HG02610 (cell line): ENCODE results near the gene CSF1.
"Not testable (repeated sequence)": the region's sequence is repeated elsewhere in the genome, so short reads cannot be mapped to it uniquely, and the experiment has no call there.

ENCODE experiments used
- ATAC-seq: cut with Tn5 transposase; IDR thresholded peaks from one replicate; pipeline ENCODE4 v1.9.1; 2021; ENCODE audit warnings: mild to moderate bottlenecking, moderate library complexity; ENCODE audit not compliant: unreplicated experiment

CSF1 gene

GRCh38 chr1:109933856-109934711, 23.4 kb downstream of the CSF1 start:
- ATAC-seq: no peak

- ATAC-seq: no peak
Measured at GRCh38 chr1:109935451-109935900, 24.8 kb downstream of the CSF1 start.

- no peak for ATAC-seq
Measured at GRCh38 chr1:109937738-109938137, 27.1 kb downstream of the CSF1 start.

DNA sequence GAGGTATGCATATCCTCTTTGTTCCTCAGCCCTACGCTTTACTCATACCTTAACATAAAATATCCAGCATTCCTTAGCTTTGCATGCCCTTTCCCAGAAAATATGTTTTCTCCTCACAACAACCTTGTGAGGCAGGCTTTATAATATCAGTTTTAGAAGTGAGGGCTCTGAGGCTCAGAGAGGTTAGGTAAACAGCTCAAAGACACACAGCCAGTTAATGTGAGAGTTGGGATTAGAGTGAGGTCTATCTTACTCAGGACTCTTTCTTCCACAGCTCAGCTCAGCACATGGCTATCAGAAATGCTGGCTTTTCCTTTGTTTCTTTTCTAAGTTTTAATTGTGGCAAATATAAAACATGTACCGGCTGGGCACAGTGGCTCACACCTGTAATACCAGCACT, 27.9 kb downstream of the CSF1 start:
- ATAC-seq: no peak

- no peak for ATAC-seq
Measured at GRCh38 chr1:109942434-109942833, 31.8 kb downstream of the CSF1 start.

GRCh38 chr1:109944541-109944940, 33.9 kb downstream of the CSF1 start:
- no peak for ATAC-seq

DNA sequence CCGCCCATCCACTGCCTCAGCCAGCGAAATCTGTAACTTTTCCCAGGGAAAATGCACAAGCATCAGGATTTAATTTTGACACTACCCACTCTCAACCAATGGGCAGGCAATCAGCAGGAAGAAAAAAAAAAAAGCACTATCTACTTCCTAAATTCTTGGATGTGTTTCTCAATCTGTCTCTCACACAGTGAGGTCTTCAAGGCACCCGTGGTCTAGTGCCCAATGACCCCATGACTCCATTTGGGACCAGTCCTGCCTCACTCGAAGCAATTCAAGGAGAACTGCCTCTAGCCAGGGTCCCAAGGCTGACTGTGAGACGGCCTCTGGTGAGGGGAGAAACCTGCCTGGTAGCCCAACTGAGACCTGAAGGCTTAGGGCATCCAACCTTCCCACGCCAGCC, 35.9 kb downstream of the CSF1 start:
- ATAC-seq: no peak

GRCh38 chr1:109947582-109948284, 37.1 kb downstream of the CSF1 start:
- ATAC-seq: no peak

DNA sequence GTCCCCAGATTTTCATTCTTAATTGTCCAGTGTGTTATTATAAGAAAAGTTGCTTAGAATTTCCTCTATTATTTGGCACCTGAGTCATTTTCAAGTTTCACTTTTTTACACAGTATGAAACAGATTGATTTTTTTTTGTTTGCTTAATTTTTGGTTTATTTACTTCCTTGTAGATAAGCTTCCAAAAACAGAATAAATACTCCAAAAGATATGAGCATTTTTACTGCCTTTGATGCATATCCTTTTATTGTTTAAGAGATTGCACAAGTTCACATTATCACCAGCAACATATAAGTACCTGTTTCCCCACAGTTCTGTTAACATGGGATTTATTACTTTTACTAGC, 37.6 kb downstream of the CSF1 start:
- ATAC-seq: no peak

DNA sequence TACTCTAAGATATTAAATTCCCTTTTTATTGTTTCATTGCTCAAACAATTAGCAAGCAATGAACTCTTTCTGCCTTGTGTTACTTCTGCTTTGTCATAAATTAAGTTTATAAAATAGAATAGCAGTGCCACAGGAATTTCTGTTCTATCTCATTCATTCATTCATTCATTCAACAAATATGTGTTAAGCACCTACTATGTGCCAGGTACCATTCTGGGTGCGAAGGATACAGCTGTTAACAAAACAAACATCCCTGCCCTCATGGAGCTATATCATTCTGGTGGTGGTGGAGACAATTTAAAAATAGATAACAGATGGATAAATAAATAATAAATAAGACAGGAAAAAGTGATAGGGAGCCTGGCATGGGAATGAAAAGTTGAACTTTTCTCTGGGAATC, 39.4 kb downstream of the CSF1 start:
- no peak for ATAC-seq

DNA sequence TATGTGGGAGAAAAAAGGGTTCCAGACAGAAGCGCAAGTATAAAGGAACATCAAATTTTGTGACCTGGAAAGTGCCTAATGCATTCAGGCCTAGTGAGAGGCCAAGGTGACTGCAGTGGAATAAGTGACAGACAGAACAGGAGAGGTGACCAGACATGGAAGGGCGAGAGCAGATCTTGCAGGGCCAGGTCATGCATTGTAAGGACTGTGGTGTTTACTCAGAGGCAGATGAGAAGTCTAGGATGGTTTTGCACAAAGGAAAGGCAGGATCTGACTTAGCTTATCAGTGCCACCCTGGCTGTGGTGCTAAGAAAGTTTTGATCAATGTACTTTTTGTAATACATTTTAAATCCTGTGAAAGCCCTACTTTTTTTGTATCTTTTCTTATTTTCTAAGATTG, 39.9 kb downstream of the CSF1 start:
- no peak for ATAC-seq

GRCh38 chr1:109951501-109951900, 40.9 kb downstream of the CSF1 start:
- ATAC-seq: not testable (repeated sequence)

GRCh38 chr1:109954041-109954512, 43.4 kb downstream of the CSF1 start:
- ATAC-seq: no peak

DNA sequence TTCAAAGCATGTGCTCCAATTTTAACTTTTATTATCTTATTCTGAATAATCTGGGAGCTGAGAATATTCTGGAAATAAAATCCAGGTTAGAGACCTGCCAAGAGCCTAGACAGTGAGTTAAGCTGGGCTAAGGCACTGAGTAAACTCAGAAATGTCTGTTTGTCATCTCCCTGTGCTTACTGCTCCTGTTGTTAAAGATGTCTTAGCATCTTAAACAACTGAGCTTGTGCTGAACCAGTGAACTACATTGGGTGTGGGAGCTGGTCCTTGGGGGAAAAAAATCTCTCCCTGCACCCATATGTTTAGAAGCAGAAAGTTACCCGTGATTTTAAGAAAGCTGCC, 49.0 kb downstream of the CSF1 start:
- no peak for ATAC-seq

- ATAC-seq: no peak
Measured at GRCh38 chr1:109959974-109960744, 49.5 kb downstream of the CSF1 start.

DNA sequence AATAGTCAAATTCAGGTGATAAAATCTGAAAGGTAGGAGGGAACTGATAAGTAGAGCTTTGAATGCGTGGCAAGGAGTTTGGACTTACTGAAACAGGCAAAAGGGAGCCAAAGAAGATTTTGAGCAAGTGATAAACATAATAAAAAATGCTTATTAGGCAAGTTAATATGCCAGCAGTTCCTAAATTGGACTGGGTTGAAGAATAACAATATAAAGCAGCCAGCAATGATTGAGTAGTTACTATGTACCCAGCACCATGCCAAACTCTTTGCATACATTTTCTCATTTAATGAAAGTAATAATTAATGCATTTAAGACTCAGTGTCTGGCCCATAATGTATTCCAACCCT, 50.1 kb downstream of the CSF1 start:
- no peak for ATAC-seq

GRCh38 chr1:109963864-109964263, 53.2 kb downstream of the CSF1 start:
- no peak for ATAC-seq

DNA sequence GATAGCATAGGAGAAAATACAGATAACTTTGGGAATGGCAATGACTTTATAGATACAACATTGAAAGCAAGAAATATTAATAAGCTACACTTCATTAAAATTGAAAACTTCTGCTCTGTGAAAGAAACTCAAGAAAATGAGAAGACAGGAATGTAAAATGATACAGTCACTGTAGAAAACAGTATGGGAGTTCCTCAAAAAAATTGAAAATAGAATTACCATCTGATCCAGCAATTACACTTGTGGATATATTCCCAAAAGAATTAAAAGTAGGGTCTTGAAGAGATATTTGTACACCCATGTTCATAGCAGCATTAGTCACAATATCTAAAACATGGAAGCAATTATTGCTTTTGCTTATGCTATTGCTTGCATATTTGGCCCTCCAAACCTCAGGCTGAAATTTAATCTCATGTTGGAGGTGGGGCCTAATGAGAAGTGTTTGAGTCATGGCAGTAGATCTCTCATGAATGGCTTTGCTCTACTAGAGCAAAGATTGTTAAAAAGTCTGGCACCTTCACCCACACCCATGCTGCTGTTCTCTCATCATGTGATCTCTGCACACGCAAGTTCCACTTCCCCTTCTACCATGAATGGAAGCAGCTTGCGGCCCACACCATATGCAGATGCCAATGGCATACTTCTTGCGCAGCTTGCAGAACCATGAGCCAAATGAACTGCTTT, 58.6 kb downstream of the CSF1 start:
- ATAC-seq: no peak

- no peak for ATAC-seq
Measured at GRCh38 chr1:109969907-109970306, 59.3 kb downstream of the CSF1 start.

DNA sequence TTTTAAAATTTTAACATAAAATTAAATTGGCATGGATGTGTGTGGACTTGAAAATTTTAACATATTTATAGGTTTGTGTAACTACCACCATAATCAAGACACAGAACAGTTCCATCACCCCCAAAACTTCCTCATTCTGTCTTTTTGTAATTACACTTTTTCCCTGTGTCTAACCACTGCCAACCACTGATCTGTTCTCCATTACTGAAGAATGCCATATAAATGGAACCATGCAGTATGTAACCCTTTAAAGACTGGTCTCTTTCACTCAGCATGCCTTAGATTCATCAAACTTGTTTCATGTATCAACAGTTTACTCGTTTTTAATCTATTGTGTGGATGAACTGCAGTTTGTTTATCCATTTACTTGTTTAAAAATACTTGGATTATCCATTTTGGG, 60.9 kb downstream of the CSF1 start:
- ATAC-seq: no peak

DNA sequence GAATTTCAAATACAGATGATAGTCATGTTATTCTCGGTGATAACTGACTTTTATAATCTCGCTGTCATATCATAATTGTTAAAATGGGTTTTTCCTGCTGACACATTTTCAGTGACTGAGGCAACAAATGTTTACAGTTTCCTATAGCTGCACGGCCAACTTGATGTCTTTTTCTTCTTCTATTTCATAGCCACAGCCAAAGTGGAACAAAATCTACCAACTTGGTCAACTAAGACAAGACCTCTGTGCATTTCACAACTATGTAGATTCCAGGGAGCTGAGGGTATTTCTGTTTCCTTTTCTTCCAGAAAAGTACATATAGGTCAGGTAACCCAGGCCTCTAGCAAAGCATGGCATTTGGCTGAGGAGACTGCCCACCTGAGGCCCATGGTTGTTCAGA, 63.5 kb downstream of the CSF1 start:
- no peak for ATAC-seq
